Neural cell (in vitro differentiated cells): Measurements from ENCODE around the gene CYSRT1. TPM values are rescaled to one million over a fixed set of nuclear protein-coding genes. Genes with fewer than 3 reads are reported as not detected.

Experiments
- H2AFZ ChIP-seq: fragments of 200-600, 300-800 bp; sonication (generic), shearing (Covaris generic); 2 replicates; pipeline ENCODE4 v1.6.0; 2014; ENCODE audit warnings: low read depth, mild to moderate bottlenecking, antibody characterized with exemption, low read length, moderate library complexity
- H3F3A ChIP-seq: fragments of 200-600 bp; shearing (Covaris generic); 2 replicates; pipeline ENCODE4 v1.6.1; 2016; ENCODE audit warnings: mild to moderate bottlenecking, moderate library complexity, mixed read lengths, antibody characterized with exemption, low read length; ENCODE audit not compliant: insufficient read depth, poor library complexity, severe bottlenecking
- H3K27ac ChIP-seq: fragments of 200-600, 300-800 bp; sonication (generic), shearing (Covaris generic); 2 replicates; pipeline ENCODE4 v1.5.1; 2014; ENCODE audit warnings: mild to moderate bottlenecking, low read length, moderate library complexity
- H3K27me3 ChIP-seq: fragments of 300-800, 200-600 bp; sonication (generic), shearing (Covaris generic); 2 replicates; pipeline ENCODE4 v1.6.0; 2014; ENCODE audit warnings: mild to moderate bottlenecking, low read depth, low read length, moderate library complexity; ENCODE audit not compliant: insufficient read depth
- H3K36me3 ChIP-seq: fragments of 300-800, 200-600 bp; sonication (generic), shearing (Covaris generic); 2 replicates; pipeline ENCODE4 v1.5.1; 2014; ENCODE audit warnings: mild to moderate bottlenecking, antibody characterized with exemption, low read length, moderate library complexity; ENCODE audit not compliant: insufficient read depth
- H3K4me2 ChIP-seq: fragments of 300-800, 200-600 bp; sonication (generic), shearing (Covaris generic); 2 replicates; pipeline ENCODE4 v1.6.0; 2014; ENCODE audit warnings: mild to moderate bottlenecking, low read length
- H3K4me3 ChIP-seq: fragments of 300-800, 200-600 bp; sonication (generic), shearing (Covaris generic); 2 replicates; pipeline ENCODE4 v1.5.1; 2014; ENCODE audit warnings: mild to moderate bottlenecking, low read length, moderate library complexity
- H3K79me2 ChIP-seq: fragments of 200-600 bp; shearing (Covaris generic); replicated peaks from 2 replicates; pipeline ENCODE4 v1.6.0; 2014; ENCODE audit warnings: mild to moderate bottlenecking, low read length, moderate library complexity; ENCODE audit not compliant: insufficient read depth
- H3K9ac ChIP-seq: fragments of 300-800, 200-600 bp; sonication (generic), shearing (Covaris generic); 2 replicates; pipeline ENCODE4 v1.6.1; 2016; ENCODE audit warnings: mild to moderate bottlenecking, low read length, mixed read lengths
- H3K9me2 ChIP-seq: fragments of 200-600 bp; shearing (Covaris generic); 2 replicates; pipeline ENCODE4 v1.6.1; 2016; ENCODE audit warnings: mild to moderate bottlenecking, low read length, mixed read lengths; ENCODE audit not compliant: insufficient read depth
- H3K9me3 ChIP-seq: fragments of 200-600, 300-800 bp; sonication (generic), shearing (Covaris generic); 2 replicates; pipeline ENCODE4 v1.6.1; 2016; ENCODE audit warnings: mild to moderate bottlenecking, mixed run types, low read length, moderate library complexity, mixed read lengths
- H4K20me1 ChIP-seq: fragments of 200-600 bp; shearing (Covaris generic); 2 replicates; pipeline ENCODE4 v1.6.1; 2016; ENCODE audit warnings: mild to moderate bottlenecking, mixed run types; ENCODE audit not compliant: insufficient read depth
- EP300 ChIP-seq: fragments of 450-650 bp; conservative IDR thresholded peaks from 2 replicates; pipeline ENCODE4 v1.6.1; 2014; ENCODE audit warnings: antibody characterized with exemption, mild to moderate bottlenecking, moderate library complexity; ENCODE audit not compliant: poor library complexity, severe bottlenecking
- EZH2 ChIP-seq: fragments of 200-600, 300-800 bp; shearing (Covaris generic), sonication (generic); IDR thresholded peaks from 2 replicates; pipeline ENCODE4 v1.6.1; 2014; ENCODE audit warnings: antibody characterized with exemption, low read length, borderline replicate concordance, mild to moderate bottlenecking; ENCODE audit not compliant: insufficient read depth, poor library complexity, severe bottlenecking
- MXI1 ChIP-seq: fragments of 450-650 bp; conservative IDR thresholded peaks from 2 replicates; pipeline ENCODE4 v1.6.1; 2014; ENCODE audit warnings: antibody characterized with exemption, mild to moderate bottlenecking; ENCODE audit not compliant: poor library complexity, severe bottlenecking
- POLR2AphosphoS5 ChIP-seq: IDR thresholded peaks from 2 replicates; pipeline ENCODE4 v1.6.1; 2012
- RAD21 ChIP-seq: fragments of 450-650 bp; conservative IDR thresholded peaks from 2 replicates; pipeline ENCODE4 v1.6.1; 2014; ENCODE audit warnings: antibody characterized with exemption, mild to moderate bottlenecking, moderate library complexity
- SMC3 ChIP-seq: fragments of 450-650 bp; conservative IDR thresholded peaks from 2 replicates; pipeline ENCODE4 v1.6.1; 2014; ENCODE audit warnings: antibody characterized with exemption, mild to moderate bottlenecking, moderate library complexity; ENCODE audit not compliant: poor library complexity
- TAF1 ChIP-seq: IDR thresholded peaks from 2 replicates; pipeline ENCODE4 v1.6.1; 2012; ENCODE audit warnings: low read depth
- polyA plus RNA-seq: library from polyadenylated mRNA; depleted of rRNA; stranded (reverse); fragments of >200 nt; gene quantifications from 2 replicates; pipeline ENCODE4 v1.2.3, GENCODE V29; 2014
- TF ChIP-seq, protein P1 (sequence below): IDR thresholded peaks from 2 replicates; pipeline ENCODE4 v1.6.1; 2012; ENCODE audit warnings: borderline replicate concordance
- TF ChIP-seq, protein P2 (sequence below): fragments of 450-650 bp; IDR thresholded peaks from 2 replicates; pipeline ENCODE4 v1.5.1; 2014; ENCODE audit warnings: antibody characterized with exemption, mild to moderate bottlenecking, moderate library complexity; ENCODE audit not compliant: poor library complexity, severe bottlenecking

CYSRT1 gene
- polyA plus RNA-seq, 1 donor from 2014 or later, result 3.3 TPM

DNA sequence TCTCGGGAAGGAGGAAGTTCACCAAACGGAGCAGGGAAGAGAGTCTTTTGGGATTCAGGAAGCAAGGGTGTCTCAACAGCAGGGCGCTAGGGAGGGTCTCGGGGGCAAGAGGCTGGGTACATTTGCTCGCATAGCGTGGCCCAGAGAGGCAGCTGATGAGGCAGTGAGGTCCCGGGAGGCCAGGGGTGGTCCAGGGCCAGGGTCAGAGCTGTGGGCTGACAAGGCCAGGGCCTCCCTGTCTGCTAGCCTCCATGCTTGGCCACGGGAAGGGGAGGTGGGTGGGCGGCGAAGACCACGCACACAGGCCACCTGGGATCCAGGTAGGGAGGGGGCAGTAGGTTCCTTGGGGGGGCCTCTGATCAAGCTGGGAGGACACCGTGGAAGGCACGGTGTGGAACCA is 13.4 kb upstream of the CYSRT1 start:
- no peaks in the 10 kb centered on the region for H3K27me3 ChIP-seq
- H3K4me2 ChIP-seq, result no peak overlapping the region
- H3K4me3 ChIP-seq, result no peak overlapping the region
- no peaks in the 10 kb centered on the region for H3K9me2 ChIP-seq
- H3K9me3 ChIP-seq, result no peaks in the 10 kb centered on the region
- H3K79me2 ChIP-seq, result peaks cover 2% of the 10 kb centered on the region
- no peak overlapping the region for H2AFZ ChIP-seq
- H3K36me3 ChIP-seq, result no peaks in the 10 kb centered on the region
- no peaks in the 10 kb centered on the region for H3F3A ChIP-seq
- no peaks in the 10 kb centered on the region for H4K20me1 ChIP-seq
- no peak overlapping the region for H3K27ac ChIP-seq
- TF ChIP-seq SMC3 (no peak), POLR2AphosphoS5 (no peak), EP300 (no peak), TAF1 (no peak), RAD21 (no peak), EZH2 (no peak), MXI1 (no peak)
- TF ChIP-seq, protein P1, sequence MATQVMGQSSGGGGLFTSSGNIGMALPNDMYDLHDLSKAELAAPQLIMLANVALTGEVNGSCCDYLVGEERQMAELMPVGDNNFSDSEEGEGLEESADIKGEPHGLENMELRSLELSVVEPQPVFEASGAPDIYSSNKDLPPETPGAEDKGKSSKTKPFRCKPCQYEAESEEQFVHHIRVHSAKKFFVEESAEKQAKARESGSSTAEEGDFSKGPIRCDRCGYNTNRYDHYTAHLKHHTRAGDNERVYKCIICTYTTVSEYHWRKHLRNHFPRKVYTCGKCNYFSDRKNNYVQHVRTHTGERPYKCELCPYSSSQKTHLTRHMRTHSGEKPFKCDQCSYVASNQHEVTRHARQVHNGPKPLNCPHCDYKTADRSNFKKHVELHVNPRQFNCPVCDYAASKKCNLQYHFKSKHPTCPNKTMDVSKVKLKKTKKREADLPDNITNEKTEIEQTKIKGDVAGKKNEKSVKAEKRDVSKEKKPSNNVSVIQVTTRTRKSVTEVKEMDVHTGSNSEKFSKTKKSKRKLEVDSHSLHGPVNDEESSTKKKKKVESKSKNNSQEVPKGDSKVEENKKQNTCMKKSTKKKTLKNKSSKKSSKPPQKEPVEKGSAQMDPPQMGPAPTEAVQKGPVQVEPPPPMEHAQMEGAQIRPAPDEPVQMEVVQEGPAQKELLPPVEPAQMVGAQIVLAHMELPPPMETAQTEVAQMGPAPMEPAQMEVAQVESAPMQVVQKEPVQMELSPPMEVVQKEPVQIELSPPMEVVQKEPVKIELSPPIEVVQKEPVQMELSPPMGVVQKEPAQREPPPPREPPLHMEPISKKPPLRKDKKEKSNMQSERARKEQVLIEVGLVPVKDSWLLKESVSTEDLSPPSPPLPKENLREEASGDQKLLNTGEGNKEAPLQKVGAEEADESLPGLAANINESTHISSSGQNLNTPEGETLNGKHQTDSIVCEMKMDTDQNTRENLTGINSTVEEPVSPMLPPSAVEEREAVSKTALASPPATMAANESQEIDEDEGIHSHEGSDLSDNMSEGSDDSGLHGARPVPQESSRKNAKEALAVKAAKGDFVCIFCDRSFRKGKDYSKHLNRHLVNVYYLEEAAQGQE, result no peak
- TF ChIP-seq, protein P2, sequence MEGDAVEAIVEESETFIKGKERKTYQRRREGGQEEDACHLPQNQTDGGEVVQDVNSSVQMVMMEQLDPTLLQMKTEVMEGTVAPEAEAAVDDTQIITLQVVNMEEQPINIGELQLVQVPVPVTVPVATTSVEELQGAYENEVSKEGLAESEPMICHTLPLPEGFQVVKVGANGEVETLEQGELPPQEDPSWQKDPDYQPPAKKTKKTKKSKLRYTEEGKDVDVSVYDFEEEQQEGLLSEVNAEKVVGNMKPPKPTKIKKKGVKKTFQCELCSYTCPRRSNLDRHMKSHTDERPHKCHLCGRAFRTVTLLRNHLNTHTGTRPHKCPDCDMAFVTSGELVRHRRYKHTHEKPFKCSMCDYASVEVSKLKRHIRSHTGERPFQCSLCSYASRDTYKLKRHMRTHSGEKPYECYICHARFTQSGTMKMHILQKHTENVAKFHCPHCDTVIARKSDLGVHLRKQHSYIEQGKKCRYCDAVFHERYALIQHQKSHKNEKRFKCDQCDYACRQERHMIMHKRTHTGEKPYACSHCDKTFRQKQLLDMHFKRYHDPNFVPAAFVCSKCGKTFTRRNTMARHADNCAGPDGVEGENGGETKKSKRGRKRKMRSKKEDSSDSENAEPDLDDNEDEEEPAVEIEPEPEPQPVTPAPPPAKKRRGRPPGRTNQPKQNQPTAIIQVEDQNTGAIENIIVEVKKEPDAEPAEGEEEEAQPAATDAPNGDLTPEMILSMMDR, result no peak
- H3K9ac ChIP-seq, result no peak overlapping the region

DNA sequence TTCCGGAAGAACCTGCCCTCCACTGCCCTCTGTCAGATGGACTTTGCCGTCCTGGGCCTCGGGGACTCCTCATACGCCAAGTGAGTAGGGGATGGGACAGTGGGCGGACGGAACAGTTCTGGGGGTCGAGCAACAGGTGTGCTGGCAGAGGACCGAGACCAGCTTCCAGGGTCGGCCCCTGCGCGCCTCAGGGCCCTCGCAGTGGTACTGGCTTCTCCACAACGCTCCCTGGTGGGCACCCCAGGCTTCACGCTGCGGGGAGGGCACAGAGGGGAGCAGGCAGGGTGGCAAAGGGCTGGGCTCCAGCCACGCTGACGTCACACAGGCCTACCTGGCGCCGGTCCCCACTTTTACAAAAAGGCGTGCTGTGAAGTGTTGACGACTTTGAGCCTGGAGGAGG is 12.5 kb upstream of the CYSRT1 start:
- Histone ChIP-seq H3K27me3 (no peaks in the 10 kb centered on the region), H3K79me2 (no peaks in the 10 kb centered on the region), H3K4me2 (no peak overlapping the region), H3K9ac (no peak overlapping the region), H4K20me1 (no peaks in the 10 kb centered on the region), H3K9me2 (no peaks in the 10 kb centered on the region), H3F3A (no peaks in the 10 kb centered on the region), H2AFZ (no peak overlapping the region), H3K9me3 (no peaks in the 10 kb centered on the region), H3K4me3 (no peak overlapping the region), H3K36me3 (no peaks in the 10 kb centered on the region), H3K27ac (no peak overlapping the region)
- TF ChIP-seq MXI1, result no peak
- no peak for TF ChIP-seq SMC3
- no peak for TF ChIP-seq EZH2
- TF ChIP-seq, protein P1, result no peak
- no peak for TF ChIP-seq RAD21
- TF ChIP-seq, protein P2, result no peak
- no peak for TF ChIP-seq POLR2AphosphoS5
- TF ChIP-seq EP300, result no peak
- TF ChIP-seq TAF1, result no peak
